GM18499 (cell line): Measurements from ENCODE around the gene CREBBP.
"Not testable (repeated sequence)": the region's sequence is repeated elsewhere in the genome, so short reads cannot be mapped to it uniquely, and the experiment has no call there.

Source experiments
- ATAC-seq: cut with Tn5 transposase; IDR thresholded peaks from one replicate; pipeline ENCODE4 v1.9.1; 2021; ENCODE audit warnings: moderate number of reproducible peaks; ENCODE audit not compliant: insufficient read depth, unreplicated experiment

CREBBP gene

GRCh38 chr16:3880623-3881498, at the start of gene CREBBP:
CREBBP (minus strand) TSS chr16:3880713; CDS start chr16:3879916, 797 bp downstream.
- no peak for ATAC-seq

GRCh38 chr16:3927147-3927546, 46.6 kb upstream of the CREBBP start:
- not testable (repeated sequence) for ATAC-seq

GRCh38 chr16:3924763-3925162, 44.2 kb upstream of the CREBBP start:
- no peak for ATAC-seq

- no peak for ATAC-seq
These were observed 41.7 kb upstream of the CREBBP start for GRCh38 chr16:3922241-3922640.

- no peak for ATAC-seq
These were observed 39.7 kb upstream of the CREBBP start for GRCh38 chr16:3920206-3920605.

- ATAC-seq, result no peak
These were observed 38.9 kb upstream of the CREBBP start for GRCh38 chr16:3919413-3919812.

GRCh38 chr16:3915426-3916260, 35.1 kb upstream of the CREBBP start:
- no peak for ATAC-seq

GRCh38 chr16:3912897-3913296, 32.4 kb upstream of the CREBBP start:
- no peak for ATAC-seq

- no peak for ATAC-seq
These were observed 31.9 kb upstream of the CREBBP start for GRCh38 chr16:3912373-3912772.

GRCh38 chr16:3911741-3912140, 31.2 kb upstream of the CREBBP start:
- ATAC-seq, result not testable (repeated sequence)

- ATAC-seq, result no peak
These were observed 29.5 kb upstream of the CREBBP start for GRCh38 chr16:3909791-3910583.

- ATAC-seq, result no peak
These were observed 28.5 kb upstream of the CREBBP start for GRCh38 chr16:3908951-3909437.

- no peak for ATAC-seq
These were observed 27.1 kb upstream of the CREBBP start for GRCh38 chr16:3907586-3907985.

- ATAC-seq, result no peak
These were observed 25.9 kb upstream of the CREBBP start for GRCh38 chr16:3906363-3906762.

GRCh38 chr16:3904875-3905274, 24.4 kb upstream of the CREBBP start:
- ATAC-seq, result no peak

GRCh38 chr16:3890091-3890490, 9.6 kb upstream of the CREBBP start:
- ATAC-seq, result no peak

GRCh38 chr16:3889059-3889458, 8.5 kb upstream of the CREBBP start:
- no peak for ATAC-seq

- ATAC-seq, result not testable (repeated sequence)
These were observed 5.5 kb upstream of the CREBBP start for GRCh38 chr16:3885999-3886398.

- ATAC-seq, result no peak
These were observed 3.9 kb upstream of the CREBBP start for GRCh38 chr16:3884398-3884797.

- no peak for ATAC-seq
These were observed 2.0 kb upstream of the CREBBP start for GRCh38 chr16:3882531-3882930.
